C4-2B (cell line): ENCODE measurements around the gene PDCL2.

ENCODE experiments used
- H3K27ac ChIP-seq: fragments of 450-650 bp; 2 replicates; pipeline ENCODE4 v1.5.1; 2017
- ZFX ChIP-seq: fragments of 450-650 bp; IDR thresholded peaks from 2 replicates; pipeline ENCODE4 v1.6.1; 2017
- TF ChIP-seq, protein P1 (sequence below): fragments of 450-650 bp; conservative IDR thresholded peaks from 2 replicates; pipeline ENCODE4 v1.5.1; 2017; ENCODE audit warnings: mild to moderate bottlenecking

The PDCL2 gene

DNA sequence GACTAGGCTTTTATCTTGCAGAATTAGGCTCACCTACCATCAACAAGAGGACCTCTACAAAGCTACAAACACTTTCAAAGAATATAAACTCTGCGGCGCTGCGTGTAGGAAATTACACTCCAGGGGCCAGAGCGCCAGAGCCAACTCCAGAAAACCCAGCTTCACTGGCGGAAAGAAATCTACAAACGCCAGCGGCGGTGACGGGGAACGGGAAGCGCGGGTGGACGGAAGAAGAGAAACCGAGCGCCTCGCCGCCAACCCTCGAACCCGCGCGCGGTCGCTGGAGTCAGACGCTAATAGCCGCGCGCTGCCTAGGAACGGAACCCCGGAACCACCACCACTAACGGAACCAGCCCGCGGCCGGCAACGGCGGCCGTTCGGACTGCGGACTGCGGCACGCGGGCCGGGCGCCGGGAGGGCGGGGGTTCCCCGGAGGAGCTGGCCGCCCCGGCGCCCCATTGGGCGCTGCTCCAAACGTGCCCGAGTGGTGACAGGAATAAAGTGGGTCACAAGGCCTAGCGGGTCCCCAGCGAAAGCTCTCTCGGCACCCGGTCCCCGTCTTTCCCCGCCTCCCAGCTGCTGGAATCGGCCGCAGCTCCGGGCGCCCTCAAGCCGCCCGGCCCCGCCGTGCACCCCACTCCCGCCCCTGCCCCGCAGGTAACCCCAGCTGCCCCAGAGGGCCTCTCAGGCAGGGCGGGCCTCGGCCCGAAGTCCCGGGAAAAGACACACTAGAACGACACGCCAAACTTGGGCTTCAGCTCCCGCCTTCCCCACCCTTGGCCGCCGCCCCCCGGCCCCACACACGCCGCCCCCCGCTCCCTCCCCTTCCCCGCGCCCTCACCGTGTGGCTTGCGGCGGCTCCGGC lies 46.2 kb downstream of the PDCL2 start:
- H3K27ac ChIP-seq = peak overlapping the region; percentile 93
- TF ChIP-seq, protein P1, sequence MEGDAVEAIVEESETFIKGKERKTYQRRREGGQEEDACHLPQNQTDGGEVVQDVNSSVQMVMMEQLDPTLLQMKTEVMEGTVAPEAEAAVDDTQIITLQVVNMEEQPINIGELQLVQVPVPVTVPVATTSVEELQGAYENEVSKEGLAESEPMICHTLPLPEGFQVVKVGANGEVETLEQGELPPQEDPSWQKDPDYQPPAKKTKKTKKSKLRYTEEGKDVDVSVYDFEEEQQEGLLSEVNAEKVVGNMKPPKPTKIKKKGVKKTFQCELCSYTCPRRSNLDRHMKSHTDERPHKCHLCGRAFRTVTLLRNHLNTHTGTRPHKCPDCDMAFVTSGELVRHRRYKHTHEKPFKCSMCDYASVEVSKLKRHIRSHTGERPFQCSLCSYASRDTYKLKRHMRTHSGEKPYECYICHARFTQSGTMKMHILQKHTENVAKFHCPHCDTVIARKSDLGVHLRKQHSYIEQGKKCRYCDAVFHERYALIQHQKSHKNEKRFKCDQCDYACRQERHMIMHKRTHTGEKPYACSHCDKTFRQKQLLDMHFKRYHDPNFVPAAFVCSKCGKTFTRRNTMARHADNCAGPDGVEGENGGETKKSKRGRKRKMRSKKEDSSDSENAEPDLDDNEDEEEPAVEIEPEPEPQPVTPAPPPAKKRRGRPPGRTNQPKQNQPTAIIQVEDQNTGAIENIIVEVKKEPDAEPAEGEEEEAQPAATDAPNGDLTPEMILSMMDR = no peak
- TF ChIP-seq ZFX = peak; percentile 70

DNA sequence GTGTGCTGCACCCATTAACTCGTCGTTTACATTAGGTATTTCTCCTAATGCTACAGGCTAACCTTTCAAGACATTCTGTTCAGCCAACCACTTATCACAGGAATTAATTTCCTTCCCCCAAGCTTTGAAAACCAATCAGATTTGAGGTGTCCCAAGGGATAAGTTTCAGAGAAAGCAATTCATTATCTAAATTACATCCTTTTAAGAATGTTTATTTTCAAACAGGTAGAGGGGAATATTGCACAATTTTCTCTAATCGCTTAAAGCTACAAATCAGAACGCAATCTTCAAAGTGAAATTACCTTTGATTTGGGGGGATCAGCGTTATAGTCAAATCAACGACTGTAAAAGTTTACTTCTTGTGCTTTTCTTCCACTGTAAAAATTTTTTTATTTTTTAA lies 46.9 kb downstream of the PDCL2 start:
- H3K27ac ChIP-seq = peak overlapping the region; percentile 93
- TF ChIP-seq, protein P1 = no peak
- no peak for TF ChIP-seq ZFX

DNA sequence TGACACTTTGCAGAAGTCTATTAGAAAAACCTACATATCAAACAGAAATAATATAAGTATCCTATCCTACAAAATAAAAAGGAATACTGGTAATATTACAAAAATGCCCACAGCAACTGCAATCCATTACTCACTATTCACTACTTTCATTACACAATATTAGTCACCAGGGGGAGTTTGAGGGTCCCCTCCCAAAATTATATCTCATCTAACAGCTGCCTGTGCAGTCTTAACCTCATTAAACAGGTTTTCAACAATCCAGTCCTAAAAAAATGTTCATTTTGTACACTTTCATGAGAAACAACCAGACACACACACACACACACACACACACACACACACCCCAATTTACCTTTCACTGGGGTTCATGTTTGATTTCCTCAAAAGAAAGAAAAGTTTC lies 48.2 kb downstream of the PDCL2 start:
- TF ChIP-seq, protein P1 = 0 out of 2 replicates have a peak, but pooled peaks have one; percentile 9
- no peak for TF ChIP-seq ZFX
- H3K27ac ChIP-seq = no peak overlapping the region

DNA sequence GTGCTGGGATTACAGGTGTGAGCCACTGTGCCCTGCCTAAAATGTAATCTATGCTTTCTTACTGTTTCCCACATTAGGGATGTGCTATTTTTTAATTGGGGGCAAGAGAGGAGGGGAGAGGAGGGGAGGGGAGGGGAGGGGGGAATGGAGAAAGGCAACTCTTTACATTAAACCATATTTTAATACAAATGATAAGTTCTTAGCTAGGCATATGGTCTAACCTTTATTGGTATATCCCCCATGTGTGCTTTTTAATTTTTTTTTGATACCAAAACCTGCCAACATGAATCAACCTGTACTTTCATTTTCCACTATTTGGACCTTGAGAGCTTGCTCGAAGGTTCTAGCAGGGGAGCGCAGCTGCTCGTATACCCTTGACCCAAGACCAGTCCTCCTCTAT lies 51.8 kb downstream of the PDCL2 start:
- H3K27ac ChIP-seq = no peak overlapping the region
- no peak for TF ChIP-seq ZFX

DNA sequence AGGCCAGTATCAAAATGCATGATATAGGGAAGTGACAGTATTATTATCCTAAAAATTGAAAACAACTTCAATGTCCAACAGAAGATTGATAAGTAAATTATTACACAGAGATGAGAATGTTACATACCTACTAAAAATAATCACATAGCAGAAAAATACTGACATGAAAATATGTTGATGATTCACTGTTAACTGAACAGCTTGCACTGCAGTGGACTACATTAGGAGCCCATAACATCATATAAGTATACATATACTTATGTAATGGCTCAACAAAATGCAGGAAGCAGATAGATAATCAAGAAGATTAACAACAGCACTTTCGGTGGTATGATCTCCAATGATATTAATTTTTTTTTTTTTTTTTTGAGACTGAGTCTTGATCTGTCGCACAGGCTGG lies 52.4 kb downstream of the PDCL2 start:
- TF ChIP-seq ZFX = no peak
- TF ChIP-seq, protein P1 = no peak
- no peak overlapping the region for H3K27ac ChIP-seq

DNA sequence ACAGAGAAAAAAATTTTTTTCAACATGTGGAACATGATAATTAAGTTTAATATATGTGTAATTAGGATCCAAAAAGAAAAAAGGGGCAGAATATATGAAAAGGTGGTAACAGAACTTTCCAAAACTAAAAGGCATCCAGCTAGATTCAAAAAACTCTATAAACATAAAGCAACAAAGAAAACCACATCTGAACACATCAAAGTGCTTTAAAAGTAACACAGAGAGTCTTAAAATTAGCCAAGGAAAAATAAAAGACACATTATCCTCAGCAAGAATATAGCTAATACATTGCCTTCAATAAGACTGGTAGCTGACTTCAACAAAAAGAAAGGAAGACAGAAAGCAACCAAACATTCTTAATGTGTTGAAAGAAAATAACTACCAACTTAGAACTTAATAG lies 53.5 kb downstream of the PDCL2 start:
- TF ChIP-seq, protein P1 = no peak
- no peak overlapping the region for H3K27ac ChIP-seq

DNA sequence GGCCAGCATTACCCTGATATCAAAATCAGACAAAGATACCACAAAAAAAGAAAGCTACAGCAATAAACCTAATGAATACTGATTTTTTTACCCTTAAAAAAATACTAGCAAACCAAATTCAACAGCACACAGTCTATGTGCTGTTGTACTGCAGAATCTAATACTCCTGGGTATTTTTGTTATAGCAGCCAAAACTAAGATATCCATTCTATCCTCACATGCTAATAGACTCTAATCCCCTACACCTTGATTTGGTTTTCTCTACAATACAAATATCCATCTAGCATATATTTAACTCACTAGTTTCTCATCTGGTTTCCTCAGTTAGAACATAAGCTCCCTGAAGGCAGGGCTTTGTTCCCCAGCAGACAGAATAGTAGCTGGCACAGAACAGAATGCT lies 57.7 kb downstream of the PDCL2 start:
- H3K27ac ChIP-seq = no peak overlapping the region
- no peak for TF ChIP-seq ZFX
- TF ChIP-seq, protein P1 = no peak

DNA sequence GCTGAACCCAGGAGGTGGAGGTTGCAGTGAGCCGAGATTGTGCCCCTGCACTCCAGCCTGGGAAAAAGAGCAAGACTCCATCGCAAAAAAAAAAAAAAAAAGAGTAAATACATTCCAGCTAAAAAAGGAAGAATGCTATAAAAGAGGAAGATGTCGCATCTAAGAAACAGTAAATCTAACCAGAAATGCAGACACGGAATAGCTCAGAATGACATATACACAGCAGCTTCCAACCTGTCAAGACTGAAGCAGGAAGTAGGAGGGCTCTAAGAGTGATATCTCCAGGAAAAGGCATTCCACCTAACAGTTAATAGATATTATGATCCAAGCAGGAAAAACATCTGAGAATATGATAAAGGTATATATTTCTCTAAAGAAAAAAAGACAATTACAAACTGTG lies 61.4 kb downstream of the PDCL2 start:
- H3K27ac ChIP-seq = no peak overlapping the region
- TF ChIP-seq ZFX = no peak
- TF ChIP-seq, protein P1 = no peak
